ENCODE data around the gene KRT86. TPM values are rescaled to one million over a fixed set of nuclear protein-coding genes. Genes with fewer than 3 reads are reported as not detected.
"Not testable (repeated sequence)": the region's sequence is repeated elsewhere in the genome, so short reads cannot be mapped to it uniquely, and the experiment has no call there.

The KRT86 gene
- total RNA-seq, 1 donor = under 0.01 TPM

GRCh38 chr12:52238916-52239646, 35.4 kb upstream of the KRT86 start:
- DNase-seq (ENCODE audit: low read depth) = no peak
- no peak overlapping the region for H3K4me3 ChIP-seq (ENCODE audit: low read depth, low read length)
- TF ChIP-seq CTCF (IDR thresholded peaks at IDR 0.05; ENCODE audit: insufficient read depth, low read depth, low read length) = no peak

DNA sequence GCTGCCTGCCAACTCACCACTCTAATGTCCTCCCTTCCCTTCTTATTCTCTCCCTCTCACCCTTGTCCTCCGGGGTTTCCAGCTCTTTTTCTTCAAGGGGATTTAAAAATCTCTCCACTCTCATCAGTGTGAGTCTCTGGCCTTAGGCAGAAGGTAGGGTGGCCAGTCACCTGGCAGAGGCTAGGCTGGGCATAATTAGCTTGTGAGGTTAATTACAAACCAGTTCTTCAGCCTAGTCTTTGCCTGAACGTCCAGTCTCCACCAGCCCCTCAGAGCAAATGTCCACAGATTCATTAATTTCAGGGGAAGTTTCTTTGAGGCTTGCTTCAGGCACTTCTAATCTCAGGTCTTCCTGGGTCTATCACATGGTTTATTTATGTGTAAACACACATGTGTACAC, 34.7 kb upstream of the KRT86 start:
- TF ChIP-seq CTCF (IDR thresholded peaks at IDR 0.05; ENCODE audit: insufficient read depth, low read depth, low read length) = no peak
- H3K4me3 ChIP-seq (ENCODE audit: low read depth, low read length) = no peak overlapping the region
- DNase-seq (ENCODE audit: low read depth) = no peak

DNA sequence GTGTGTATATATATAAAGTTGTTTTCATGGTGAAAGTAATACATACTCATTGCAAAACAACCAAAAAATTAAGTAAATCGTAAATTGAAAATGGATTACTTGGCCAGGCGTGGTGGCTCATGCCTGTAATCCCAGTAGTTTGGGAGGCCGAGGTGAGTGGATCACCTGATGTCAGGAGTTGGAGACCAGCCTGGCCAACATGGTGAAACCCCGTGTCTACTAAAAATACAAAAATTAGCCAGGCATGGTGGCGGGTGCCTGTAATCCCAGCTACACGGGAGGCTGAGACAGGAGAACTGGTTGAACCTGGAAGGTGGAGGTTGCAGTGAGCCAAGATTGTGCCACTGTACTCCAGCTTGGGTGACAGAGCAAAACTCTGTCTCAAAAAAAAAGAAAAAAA, 34.2 kb upstream of the KRT86 start:
- not testable (repeated sequence) for H3K4me3 ChIP-seq (ENCODE audit: low read depth, low read length); DNase-seq (ENCODE audit: low read depth)

DNA sequence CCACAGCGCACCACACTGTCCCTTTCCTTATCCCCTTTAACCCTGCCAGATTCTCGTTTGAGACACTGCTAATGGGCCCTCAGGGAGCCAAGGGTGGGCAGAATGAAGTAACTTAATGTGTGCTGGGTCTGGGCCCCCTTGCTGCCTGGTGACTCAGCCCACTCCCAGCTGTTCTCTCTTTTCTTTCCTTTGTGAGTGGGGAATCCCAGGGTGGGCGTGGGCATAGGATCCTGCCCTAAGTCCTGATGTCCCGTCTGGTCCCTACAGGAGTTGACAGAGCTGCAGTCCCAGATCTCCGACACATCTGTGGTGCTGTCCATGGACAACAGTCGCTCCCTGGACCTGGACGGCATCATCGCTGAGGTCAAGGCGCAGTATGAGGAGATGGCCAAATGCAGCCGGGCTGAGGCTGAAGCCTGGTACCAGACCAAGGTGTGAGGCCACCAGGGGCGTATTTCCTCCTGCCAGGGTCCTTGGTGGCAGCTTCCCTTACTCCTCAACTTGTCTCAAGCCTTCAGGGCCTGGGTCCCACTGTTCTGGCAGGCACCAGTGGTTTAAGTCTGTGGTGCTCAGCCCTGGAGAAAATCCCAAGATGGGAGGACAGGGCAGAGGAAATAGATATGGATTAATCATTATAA, 33.1 kb upstream of the KRT86 start:
- no peak for DNase-seq (ENCODE audit: low read depth)
- no peak for TF ChIP-seq CTCF (IDR thresholded peaks at IDR 0.05; ENCODE audit: insufficient read depth, low read depth, low read length)
- no peak overlapping the region for H3K4me3 ChIP-seq (ENCODE audit: low read depth, low read length)

DNA sequence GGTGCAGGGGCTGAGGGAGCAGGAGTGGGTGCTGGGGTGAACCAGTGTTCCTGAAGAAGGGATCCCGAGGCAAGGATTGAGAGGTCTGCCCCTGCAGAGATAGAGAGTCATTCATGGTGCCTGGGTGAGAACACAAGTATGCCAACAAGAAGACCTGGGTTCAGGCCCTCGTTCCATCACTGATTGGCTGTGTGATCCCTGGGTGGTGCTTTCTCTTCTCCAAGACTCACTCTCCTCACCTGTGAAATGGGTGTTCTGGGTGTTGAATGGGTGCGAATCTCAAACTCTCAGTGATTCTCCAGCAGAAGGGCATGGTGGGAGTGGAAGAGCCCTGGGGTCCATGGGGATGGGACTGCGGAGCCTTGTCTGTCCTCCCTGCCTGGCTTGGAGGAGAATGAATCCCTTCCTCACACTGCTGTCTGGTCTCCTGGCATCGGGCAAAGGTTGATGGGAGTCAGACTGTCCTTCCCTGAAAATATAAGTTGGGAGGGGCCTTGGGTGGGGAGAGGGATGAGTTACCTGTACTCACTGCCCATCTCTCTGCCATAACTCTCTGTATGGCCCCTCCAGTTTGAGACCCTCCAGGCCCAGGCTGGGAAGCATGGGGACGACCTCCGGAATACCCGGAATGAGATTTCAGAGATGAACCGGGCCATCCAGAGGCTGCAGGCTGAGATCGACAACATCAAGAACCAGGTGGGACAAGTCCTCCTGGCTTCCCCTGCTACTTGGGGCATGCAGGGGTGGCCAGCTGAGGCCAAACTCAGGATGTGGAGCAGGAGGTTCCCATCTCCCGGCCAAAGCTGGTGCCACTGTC, 31.8 kb upstream of the KRT86 start:
- no peak for DNase-seq (ENCODE audit: low read depth)
- TF ChIP-seq CTCF (IDR thresholded peaks at IDR 0.05; ENCODE audit: insufficient read depth, low read depth, low read length) = no peak

GRCh38 chr12:52243259-52243855, 31.1 kb upstream of the KRT86 start:
- no peak overlapping the region for H3K4me3 ChIP-seq (ENCODE audit: low read depth, low read length)
- TF ChIP-seq CTCF (IDR thresholded peaks at IDR 0.05; ENCODE audit: insufficient read depth, low read depth, low read length) = no peak
- peak; percentile 8 for DNase-seq (ENCODE audit: low read depth)

More for the DNA sequence above, 31.8 kb upstream of the KRT86 start:
- H3K4me3 ChIP-seq (ENCODE audit: low read depth, low read length) = no peak overlapping the region
